HG03457 (cell line): ENCODE results near the gene MTA2.
"Not testable (repeated sequence)": the region's sequence is repeated elsewhere in the genome, so short reads cannot be mapped to it uniquely, and the experiment has no call there.

ENCODE experiments used
- ATAC-seq: cut with Tn5 transposase; IDR thresholded peaks from one replicate; pipeline ENCODE4 v1.9.1; 2021; ENCODE audit warnings: moderate number of reproducible peaks; ENCODE audit not compliant: unreplicated experiment

The MTA2 gene

DNA sequence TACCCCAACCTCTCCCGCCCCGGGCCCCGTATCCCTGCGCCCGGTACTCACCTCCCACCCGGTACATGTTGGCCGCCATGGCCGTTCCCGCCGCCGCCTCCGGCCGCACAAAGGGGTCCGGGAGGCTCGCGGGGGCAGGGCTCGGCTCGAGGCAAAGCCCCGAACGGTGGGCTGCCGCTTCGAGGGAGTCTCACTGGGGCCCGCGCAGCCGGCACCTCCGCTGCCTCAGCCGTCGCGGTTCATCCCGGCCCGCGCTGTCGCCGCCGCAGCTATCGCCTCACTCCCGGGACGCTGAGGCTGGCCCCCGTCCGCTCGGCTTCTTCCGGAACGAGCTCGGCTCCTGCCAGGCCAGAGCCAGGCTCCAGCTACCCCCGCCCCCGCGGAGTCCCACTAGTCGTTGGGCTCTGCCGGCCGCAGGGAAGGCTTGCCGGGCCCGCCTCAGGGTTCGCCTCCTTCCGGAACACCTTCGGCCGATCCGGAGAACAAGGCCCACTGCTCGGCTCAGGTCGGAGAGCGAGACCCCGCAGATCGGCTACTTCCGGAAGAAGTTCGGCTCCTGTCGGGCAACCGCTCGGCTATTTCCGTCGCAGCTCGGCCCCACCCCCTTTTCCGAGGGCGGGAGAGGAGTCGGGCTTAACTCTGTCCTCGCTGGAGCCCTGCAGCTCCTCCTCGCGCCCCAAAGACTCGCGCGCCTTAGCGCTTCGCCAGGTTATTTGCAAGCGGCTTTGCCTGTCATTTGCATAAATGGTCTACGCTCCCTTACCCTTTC is at the start of gene MTA2:
Gene MTA2, minus strand, starts transcription at position 494 of the 769 bp plus-strand sequence. Its CDS starts 415 bp downstream, at position 79.
- ATAC-seq, result peak; percentile 59

DNA sequence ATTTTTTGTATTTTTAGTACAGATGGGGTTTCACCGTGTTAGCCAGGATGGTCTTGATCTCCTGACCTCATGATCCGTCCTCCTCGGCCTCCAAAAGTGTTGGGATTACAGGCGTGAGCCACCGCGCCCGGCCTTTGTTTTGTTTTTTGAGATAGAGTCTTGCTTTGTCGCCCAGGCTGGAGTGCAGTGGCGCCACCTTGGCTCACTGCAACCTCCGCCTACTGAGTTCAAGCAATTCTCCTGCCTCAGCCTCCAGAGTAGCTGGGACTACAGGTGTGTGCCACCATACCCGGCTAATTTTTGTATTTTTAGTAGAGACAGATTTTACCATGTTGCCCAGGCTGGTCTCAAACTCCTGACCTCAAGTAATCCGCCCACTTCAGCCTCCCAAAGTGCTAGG is 48.6 kb upstream of the MTA2 start:
- not testable (repeated sequence) for ATAC-seq

DNA sequence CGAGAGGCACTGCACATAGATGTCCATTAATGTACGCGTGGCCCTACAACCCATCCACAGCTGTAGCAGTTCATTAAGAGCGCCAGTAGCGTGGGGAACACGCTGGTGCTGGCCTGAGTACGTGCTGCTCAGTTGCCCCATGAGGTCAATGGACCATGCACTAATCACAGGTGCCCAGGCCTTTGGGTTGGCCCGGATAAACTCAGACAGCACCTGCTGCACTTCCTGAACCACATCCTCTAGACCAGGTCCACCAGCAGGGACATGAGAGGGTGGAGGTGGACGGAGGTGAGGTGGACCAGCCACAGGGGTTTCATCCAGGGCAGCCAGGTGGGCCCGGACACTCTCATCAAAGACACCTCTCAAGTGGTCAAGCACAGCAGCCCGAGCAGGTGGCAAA is 47.8 kb upstream of the MTA2 start:
- no peak for ATAC-seq

DNA sequence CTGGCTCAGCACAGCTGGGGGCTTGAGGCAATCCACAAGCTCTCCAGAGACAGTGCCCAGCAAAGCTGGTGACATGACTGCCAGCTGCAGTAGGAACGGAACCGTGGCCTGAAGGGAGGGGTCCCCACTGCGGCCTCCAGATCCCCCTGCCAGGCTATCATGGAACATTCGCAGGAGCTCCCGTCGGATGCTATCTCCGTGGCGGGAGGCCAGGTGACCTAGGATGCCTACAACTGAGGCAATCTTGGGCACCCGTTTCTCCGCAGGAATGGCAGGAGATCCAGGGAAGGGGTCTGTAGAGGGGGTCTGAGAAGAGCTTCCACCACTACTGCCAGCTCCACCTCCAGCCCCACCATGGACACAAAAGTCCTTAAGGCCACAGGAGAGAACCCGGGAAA is 47.3 kb upstream of the MTA2 start:
- ATAC-seq, result no peak

DNA sequence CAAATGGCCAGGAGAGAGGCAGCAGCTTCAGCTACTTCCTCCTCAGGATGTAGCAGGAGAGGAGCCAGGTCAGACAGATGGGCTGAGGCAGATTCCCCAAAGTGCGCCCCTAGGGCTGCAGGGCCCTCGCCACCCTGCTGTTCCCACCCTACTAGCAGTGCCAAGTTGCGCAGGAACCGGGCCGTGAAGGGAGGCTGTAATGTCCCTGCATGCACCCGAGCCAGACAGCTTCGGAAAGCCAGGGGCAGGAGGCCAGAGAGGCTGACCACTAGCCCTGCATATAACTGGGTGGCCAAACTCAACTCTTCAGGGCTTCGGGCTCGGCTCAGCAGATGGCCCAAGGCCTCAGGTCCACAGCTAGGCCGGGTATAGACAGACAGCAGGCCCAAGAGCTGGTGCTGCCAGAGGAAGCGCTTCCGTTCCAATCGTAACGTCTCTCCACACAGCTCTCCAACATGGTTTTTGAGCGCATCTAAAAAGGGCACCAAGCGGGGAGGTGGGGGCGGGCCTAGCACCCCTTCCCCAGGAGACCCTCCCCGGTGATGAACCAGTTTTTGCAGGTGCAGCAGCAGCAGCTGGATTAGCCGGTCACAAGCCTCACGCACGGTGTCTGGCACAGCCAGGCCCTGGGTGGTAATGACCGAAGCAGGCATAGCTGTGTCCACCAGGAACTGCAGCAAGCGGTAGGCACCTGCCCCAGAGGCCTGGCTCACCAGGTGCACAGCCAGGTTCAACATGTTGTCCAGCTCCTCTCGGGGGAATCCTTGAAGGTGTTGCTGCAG is 46.7 kb upstream of the MTA2 start:
- ATAC-seq, result no peak

DNA sequence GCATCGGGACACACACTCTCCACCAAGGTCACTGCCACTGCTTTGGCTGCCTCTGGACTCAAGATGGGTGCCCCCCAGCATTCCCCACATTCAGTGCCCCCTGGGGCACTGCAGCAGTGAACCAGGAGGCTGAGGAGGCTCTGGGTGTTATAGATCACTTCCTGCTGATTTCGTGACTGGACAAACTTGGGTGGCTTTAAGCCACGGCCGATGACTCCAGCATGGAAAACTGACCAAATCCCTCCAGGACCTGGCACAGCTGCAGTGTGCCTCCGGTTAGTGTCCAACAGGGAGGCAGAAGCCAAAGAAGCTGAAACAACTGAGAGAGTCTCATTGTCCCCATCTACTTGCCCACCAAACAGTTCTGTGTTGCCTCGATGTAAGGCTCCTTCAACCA is 45.9 kb upstream of the MTA2 start:
- no peak for ATAC-seq

DNA sequence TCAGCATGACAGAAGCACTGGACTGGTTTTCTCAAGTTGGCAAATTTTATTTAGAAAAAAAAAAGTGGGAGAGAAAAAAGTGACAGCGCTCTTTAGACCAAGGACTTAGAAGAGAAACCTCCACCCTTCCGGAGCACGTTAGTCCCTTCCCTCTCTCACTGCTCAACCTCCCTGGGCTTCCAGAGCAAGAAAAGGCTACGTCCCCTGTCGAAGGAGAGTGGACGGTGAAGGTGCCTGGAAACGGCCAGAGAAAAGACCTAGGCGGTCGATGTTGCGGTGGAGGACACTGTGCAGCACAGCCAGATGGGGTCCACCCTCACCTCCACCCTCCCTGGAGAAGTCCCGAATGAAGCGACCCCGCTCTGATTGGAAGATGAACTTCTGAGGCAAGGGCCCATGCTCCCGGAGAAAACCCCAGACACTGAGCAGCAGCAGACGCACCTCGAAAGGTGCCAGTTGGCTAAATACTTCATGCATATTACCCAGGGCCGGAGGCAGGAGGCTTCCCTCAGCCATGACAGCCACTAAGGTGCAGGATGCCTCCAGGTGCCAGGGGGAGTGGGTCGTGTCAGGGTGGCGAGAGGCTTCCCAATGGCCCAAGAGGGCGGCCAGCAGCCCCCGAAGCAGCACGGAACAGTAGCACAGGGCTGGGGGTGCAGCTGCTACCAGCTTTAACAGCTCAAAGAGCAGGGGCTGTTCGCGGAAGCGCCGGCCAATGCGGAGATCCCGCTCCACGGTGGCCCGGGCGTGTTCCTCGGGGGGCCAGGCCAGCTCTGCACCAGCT is 45.4 kb upstream of the MTA2 start:
- ATAC-seq, result no peak

DNA sequence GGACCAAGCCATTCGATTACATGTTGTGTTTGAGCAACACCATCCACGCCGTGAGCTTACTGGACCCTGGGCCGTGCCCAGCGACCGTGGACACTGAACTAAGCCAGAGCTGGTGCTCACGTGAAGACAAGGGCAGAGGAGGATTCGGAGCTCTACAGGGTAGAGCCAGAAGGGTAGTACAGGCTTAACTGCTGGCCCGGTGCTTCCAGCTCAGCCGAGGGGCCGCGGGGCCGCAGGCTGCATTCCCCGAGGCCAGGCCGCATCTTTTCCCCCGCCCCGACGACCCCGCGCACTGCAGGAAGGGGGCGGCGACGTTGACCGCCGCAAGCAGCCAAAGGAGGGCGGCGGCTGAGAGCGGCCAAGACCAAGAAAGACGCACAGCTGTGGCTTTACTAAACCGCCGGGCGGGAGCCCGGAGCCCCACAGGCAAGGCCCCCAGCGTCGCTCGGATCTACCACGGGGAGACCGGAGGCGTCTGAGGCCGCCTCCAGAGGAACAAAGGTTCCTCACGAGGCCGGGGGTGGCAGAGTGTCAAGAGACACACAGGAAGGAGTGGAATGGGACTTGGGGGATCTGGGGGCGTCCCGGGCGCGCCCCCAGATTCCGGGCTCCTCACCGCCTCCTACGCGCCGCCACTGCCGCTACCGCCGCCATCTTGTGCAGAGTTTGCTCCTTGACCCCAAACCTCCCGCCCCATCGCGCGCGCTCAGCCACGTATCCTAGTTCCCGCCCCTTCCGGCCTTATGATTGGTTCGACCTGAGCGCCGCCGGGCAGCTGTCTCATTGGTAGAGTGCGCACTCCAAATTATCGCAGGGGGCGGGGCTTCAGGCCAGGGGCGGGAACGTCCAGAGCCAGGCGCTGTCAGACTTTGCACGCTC is 44.5 kb upstream of the MTA2 start, which contains the start of gene GANAB:
Gene GANAB, minus strand, starts transcription at position 668 of the 879 bp plus-strand sequence. Its CDS starts 14 bp downstream, at position 654.
- ATAC-seq, result peak; percentile 69

DNA sequence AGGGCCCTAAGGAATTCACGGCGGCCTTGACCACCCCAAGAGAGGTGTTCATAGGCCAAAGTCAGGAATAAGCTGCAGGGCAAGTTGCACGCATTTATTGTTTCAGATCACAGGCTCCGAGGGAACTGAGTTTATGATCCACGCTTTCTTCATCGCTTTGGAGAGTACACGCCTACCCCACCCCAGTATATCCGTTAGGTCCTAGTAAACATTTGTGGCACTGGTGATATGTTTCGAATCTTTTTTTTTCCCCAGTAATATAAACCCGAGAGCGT is 43.9 kb upstream of the MTA2 start:
- ATAC-seq, result no peak

DNA sequence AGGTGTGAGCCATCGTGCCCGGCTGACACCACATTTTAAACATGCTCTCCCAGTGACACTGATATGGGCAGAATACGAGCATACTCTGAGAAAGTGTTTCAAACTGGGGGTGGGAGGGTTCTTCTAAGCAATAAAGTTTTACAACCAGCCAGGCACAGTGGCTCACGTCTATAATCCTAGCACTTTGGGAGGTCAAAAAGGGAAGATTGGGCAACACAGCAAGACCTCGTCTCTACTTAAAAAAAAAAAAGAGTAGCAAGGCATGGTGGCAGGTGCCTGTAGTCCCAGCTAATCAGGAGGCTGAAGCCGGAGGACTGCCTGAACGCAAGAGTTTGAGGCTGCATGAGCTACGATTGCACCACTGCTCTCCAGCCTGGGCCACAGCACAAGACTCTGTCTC is 42.6 kb upstream of the MTA2 start:
- ATAC-seq, result no peak

DNA sequence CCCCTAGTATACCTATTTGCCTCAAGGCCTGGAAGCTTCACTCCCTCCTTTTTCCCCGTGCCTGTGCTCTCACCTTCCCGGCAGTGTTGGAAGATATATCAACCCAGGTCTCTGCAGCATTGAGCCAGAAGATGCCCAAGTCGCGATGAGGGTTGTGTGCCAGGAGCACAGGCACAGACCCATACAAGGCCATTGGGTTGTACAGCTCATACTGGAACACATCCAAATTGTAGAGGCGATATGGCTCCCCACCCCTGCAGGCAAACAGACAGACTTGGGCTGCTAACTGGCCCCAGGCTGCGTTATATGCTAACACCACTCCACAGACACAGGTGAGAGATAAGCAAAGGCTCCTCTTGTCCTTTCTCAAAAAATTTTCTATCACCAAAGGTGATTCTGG is 30.8 kb upstream of the MTA2 start:
- ATAC-seq, result no peak

DNA sequence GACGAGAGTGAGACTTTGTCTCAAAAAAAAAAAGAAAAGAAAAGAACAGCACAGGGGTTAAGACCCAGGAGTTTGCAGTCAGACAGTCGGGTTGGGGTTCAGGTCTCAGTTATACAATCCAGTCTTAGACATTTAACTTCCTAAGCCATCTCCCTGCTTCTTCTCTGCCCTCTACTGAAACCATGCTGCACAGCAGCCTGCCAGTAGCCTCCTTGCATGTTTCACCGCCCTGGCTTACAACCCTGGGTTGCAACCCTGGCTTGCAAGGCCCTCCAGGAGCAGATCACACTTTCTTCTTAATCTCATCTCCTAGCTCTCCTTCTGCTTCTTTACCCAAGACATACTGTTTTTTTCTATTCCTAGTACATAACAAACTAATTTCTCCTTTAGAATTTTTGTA is 26.0 kb upstream of the MTA2 start:
- no peak for ATAC-seq

DNA sequence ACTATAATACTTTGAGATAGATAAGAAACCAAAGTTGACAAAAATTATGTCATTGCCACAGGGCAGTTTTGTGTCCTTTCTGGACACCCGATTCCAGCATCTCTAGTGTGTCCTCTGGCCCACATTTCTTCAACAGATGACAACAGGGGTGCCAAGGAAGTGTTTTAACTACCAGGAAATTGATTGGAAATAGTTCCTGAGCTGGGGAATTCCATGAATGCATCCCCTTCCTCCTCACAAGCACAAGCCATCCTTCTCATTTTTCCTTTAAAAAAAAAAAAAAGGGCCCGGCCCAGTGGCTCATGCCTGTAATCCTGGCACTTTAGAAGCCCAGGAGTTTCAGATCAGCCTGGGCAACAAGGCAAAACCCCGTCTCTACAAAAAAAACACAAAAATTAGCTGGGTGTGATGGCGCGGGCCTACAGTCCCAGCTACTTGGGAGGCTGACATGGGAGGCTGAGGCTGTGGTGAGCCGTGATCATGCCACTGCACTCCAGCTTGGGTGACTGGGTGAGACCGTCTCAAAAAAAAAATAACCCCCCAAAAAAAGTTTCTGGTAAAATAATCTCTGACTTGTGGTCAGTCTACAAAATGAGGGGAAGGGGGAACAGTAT is 20.9 kb upstream of the MTA2 start:
- ATAC-seq, result no peak

DNA sequence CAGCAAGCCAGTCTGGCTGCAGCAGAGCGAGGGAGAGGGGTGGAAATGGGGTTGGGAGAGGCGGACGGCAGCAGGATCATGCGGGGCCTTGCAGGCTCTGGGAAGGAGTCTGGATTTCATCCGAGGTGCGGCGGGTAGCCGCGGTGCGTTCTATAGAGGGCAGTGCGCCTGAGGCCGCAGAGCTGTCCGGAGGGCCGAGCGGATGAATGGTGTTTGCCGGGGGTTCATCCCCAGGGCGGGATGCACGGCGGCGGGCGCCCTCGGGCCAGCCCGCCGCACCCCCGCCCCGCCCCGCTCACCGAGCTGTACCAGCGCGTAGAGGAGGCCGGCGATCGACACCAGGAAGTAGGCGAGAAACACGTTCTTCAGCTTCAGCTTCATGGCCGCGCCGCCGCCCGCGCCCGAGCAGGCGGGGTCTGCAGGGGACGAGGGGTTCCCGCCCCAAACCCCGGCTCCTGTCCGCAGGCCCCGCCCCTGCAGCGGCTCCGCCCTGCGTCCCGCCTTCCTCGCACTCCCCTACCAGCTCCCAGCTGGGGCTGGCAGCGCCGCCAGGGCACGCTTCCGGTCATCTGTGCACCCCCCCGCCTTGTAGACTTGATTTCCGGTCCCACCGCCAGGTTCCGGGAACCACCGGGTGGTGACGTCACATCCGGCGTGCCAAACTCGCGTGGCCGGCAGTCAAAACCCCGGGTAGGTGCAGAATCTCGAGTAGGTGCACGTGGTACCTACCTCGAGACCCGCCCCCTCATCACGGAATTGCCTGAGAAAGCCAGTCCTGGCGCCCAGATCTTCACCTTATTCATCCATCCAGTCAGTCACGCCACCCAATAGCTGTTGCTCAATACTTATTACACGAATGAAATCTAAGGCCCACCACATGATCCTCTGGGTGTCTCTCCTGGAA is 20.2 kb upstream of the MTA2 start, which contains the start of gene B3GAT3:
Gene B3GAT3, minus strand, starts transcription at position 420 of the 904 bp plus-strand sequence. Its CDS starts 39 bp downstream, at position 381.
- ATAC-seq, result peak; percentile 79

DNA sequence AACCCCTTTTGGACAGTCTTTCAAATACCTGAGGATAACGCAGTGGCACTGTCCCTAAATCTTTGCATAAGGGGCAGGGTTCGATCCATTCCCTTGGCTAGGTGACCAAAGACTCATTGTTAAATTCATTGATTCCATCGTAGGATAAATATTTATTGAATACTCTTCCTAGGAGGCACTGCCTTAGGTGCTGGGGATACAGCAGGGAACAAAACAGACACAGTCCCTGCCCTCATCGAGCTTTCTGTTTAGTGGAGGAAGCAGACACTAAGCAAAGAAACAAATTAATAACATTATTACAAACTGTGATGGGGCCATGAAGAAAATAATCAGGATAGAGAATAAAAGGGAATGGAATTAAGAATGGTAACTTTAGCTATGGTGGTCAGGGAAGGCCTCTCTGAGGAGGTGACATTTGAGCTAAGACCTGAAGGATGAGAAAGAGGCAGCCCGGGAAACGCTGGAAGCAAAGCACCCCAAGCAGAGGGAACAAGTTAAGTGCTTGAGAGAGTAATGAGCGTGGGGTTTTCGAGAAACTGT is 19.4 kb upstream of the MTA2 start:
- no peak for ATAC-seq

DNA sequence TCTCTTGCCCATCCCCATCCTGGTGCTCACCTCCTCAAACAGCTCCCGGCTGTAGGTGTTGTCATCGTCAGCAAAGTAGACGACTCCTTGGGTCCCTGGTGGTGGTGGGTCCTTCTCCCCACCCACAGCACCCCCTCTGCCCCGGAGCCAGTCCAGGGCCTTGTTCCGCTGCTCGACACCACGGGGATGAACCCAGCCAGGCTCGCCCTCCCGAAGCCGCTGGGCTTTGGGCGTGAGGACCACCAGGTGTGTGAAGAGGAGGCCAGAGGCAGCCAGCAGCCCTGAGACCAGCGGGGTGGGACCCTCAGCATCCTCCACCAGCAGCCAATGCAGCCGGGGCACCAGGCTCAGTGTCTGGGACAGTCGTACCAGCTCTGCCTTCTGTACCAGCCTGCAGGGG is 15.3 kb upstream of the MTA2 start:
- not testable (repeated sequence) for ATAC-seq

DNA sequence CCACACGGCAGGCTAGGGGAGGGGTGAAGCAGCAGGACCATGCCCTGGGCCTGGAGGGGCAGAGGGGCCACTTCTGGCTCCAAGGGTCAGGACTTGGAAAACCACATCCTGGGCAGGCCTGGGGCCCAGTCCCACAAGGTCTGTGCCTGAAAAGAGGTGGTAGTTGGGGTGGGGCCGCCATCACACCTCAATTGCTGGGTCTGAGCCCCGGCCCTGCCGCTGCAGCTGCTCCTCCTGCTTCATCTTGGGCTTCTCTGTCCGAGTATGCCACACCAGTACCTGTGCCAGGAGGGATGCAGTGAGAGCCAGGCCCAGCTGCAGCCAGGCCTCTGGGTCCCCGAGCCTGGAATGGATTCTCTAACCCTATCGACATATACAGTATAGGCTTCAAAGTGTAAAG is 13.9 kb upstream of the MTA2 start:
- no peak for ATAC-seq

DNA sequence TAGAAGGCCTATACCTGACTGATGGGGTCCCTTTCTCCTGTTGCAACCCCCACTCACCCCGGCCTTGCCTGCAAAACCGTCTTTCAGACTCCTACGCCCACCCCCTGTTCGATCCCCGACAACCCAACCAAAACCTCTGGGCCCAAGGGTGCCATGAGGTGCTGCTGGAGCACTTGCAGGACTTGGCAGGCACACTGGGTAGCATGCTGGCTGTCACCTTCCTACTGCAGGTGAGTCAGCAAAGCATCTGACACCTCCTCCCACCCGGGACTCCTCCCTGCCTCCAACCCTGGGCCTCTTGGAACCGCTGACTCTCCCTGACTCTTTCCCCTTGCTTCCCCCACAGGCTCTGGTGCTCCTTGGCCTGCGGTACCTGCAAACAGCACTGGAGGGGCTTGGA is 12.6 kb upstream of the MTA2 start:
- ATAC-seq, result no peak

DNA sequence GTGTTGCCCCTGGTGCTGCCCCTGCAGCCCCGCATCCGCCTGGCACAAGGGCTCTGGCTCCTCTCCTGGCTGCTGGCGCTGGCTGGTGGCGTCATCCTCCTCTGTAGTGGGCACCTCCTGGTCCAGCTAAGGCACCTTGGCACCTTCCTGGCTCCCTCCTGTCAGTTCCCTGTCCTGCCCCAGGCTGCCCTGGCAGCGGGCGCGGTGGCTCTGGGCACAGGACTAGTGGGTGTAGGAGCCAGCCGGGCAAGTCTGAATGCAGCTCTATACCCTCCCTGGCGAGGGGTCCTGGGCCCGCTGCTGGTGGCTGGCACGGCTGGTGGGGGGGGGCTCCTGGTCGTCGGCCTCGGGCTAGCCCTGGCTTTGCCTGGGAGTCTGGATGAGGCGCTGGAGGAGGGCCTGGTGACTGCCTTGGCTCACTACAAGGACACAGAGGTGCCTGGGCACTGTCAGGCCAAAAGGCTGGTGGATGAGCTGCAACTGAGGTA is 11.7 kb upstream of the MTA2 start:
- no peak for ATAC-seq
